ENCODE measurements around the gene DNAH17.

- no peak for TF ChIP-seq POLR2A (IDR thresholded peaks at IDR 0.05)
- TF ChIP-seq, protein P1, sequence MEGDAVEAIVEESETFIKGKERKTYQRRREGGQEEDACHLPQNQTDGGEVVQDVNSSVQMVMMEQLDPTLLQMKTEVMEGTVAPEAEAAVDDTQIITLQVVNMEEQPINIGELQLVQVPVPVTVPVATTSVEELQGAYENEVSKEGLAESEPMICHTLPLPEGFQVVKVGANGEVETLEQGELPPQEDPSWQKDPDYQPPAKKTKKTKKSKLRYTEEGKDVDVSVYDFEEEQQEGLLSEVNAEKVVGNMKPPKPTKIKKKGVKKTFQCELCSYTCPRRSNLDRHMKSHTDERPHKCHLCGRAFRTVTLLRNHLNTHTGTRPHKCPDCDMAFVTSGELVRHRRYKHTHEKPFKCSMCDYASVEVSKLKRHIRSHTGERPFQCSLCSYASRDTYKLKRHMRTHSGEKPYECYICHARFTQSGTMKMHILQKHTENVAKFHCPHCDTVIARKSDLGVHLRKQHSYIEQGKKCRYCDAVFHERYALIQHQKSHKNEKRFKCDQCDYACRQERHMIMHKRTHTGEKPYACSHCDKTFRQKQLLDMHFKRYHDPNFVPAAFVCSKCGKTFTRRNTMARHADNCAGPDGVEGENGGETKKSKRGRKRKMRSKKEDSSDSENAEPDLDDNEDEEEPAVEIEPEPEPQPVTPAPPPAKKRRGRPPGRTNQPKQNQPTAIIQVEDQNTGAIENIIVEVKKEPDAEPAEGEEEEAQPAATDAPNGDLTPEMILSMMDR (IDR thresholded peaks at IDR 0.05) = no peak
Measured at GRCh38 chr17:78485290-78486168, 91.7 kb downstream of the DNAH17 start.
